IPS-NIHi11 (cell line): ENCODE measurements around the gene PIGR.

Source experiments
- DNase-seq: peaks from one replicate; pipeline ENCODE4 v3.0.0; 2012; ENCODE audit warnings: mixed read lengths, low spot score

PIGR gene

DNA sequence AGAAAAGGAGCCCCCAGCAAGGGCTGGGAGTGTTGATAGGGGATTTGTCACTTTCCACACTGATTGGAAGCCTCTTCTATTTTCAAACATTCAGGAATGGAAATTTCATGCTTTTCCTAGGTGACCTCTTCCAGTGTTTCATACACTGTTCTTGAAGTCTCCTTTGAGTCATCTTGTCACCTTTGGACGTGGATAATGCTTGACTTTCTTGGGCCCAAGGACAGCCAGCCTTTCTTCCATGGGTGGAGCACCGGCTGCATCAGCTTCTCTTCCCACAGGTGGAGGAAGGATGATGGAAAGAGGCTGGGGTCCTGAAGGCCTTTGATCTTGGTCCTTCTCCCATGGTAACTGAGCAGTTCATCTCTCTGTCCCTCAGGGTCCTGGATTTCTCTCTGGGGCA lies 11.9 kb upstream of the PIGR start:
- DNase-seq: no peak

DNA sequence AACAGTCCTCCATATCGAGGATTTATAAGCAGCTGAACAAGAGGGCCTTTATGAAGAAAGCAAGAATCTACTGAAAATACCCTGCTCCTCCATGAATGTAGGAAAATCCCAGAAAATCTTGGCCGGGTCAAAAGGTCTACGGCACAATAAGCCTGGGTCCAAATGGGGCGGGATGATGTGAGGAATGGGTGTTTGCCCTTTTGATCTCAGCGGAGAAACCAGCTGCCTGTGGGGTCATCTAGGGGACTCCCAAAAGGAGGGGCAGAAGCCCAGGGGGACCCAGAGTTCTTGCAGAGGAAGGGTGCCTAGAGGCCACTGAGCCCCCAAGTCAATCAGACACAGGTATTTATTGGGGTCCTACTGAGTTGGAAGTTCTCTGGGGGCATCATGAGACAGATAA lies 11.4 kb upstream of the PIGR start:
- DNase-seq: no peak

DNA sequence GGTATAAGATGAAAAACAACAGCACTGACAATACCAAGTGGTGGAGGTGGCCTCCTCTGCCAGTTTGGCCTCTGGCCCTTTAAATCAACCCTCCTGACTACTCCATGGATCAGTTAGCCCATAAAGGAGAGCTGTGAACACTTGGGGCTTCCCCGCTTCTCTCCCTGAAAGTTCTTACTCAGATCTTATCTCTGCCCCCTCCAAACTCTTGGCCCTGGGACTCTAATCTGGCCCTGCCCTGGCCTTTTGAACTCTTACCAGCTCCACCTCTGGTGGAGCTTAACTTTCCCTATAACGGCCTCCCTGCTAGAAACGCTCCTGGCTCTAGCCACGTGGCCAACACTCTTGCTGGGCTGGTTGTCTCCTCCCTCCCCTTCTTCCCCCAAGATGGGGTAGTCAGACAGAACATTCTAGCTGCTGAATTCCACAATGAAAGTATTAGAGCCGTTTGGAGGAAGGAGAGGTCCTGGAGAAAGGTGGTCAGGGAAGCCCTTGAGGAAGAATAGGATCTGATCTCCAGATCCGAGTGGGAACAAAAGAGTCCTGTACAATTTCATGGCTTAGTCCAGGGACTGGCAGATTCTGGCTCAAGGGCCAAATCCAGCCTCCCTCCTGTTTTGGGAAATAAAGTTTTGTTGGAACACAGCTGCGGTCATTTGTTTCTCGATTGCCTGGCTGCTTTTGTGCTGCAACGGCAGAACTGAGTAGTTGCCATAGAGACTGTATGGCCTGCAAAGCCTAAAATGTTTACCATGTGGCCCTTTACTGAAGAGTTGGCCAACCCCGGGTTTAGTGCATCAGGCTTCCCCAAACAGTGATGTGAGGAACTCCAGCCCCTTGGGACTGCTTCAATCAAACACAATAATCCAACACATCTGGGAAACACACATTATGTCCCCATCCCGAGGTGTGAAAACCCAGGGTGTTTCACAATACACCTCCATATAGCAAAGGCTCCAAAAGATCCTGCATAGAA lies 9.5 kb upstream of the PIGR start:
- DNase-seq: peak; percentile 37

DNA sequence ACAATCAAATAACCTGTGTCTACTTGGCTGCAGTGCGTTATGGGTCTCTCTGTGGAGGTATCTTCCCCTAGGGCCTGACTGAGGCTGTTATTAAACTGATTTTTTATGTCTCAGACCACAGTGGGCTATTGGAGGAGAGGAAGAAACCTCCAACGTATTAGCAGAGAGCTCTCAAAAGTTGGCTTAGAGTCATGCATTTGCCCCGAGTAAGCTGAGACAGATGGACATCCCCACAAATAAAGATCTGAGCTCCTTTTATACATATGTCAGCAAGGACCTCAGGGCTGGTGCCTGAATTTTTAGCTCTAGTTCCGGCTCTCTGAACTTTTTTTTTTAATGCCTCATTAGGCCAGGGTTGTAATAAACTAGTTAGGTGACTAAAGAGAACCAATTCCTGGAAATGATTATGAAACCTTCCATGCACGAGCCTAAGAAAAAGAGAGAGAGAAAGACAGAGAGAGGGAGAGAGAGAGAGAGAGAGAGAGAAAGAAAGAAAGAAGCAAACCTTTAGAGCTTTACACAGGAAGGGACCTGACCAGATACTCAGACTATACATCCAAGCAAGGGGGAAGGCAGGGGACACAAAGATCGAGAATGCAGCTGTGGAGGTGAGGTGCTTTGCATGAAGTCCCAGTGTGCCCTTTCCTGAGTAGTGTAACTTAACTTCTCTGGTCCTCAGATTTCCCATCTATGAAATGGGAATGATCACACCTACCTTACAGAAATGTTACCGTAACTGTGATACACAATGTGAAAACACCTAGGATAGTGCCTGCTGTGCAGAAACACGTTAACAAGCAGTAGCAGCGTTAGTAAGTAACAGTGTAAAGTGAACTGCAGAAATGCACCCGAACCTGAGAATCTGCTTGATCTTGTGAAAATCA lies 8.4 kb upstream of the PIGR start:
- DNase-seq: no peak

DNA sequence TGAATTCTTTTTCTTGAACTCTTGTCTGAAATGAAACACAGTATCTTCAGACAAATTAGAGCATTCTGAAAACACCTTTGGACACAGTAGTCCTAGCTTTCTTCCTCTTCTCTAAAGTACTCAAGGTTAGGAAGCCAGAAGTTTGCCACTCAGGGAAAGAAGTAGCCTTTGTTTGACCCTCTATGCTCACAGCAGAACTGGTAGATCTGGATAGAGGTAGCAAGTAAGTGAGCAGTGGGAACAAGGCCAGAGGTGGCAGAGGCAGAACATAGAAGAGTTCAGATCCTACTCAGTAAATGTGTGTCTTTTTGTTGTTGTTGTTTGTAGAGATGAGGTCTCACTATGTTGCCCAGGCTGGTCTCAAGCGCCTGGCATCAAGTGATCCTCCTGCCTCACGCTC lies 7.4 kb upstream of the PIGR start:
- DNase-seq: no peak

DNA sequence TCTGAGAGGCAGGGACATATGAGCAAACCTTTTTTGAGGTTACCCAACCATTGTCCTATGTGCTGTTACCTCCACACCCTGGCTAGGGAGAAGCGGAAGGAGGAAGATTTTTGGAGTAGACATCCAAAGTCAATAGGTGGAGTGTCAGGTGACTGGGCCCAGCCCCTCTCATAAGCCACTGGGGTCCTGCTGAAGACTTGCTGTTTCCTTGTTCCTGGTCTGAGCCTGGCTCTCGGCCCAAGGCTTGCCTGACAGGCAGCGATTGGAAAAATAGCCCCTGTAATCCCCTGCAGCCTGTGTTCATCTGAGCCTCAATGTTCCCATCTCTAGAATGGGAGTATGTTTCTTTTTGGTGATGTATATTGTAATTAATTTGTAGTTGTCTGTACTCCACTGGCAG lies 6.9 kb upstream of the PIGR start:
- DNase-seq: no peak

DNA sequence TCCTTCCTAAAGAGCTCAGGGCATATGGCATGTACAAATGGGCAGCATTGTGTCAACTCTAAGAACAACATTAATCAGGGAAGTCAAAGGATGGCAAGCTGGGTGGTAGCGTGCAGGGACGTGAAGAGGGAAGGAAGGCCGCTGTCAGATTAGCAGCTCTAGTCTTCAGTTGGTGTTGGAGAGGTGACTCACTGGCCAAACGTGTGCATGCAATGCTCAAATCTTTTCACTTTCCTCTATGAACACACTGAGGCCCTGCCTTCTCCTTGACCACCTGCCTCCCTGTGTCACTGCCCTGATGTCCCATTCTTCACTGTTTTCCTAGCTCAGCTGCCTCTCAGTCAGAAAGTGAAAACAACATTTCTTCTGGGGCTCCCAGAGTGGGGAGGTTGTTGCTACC lies 5.9 kb upstream of the PIGR start:
- DNase-seq: no peak

DNA sequence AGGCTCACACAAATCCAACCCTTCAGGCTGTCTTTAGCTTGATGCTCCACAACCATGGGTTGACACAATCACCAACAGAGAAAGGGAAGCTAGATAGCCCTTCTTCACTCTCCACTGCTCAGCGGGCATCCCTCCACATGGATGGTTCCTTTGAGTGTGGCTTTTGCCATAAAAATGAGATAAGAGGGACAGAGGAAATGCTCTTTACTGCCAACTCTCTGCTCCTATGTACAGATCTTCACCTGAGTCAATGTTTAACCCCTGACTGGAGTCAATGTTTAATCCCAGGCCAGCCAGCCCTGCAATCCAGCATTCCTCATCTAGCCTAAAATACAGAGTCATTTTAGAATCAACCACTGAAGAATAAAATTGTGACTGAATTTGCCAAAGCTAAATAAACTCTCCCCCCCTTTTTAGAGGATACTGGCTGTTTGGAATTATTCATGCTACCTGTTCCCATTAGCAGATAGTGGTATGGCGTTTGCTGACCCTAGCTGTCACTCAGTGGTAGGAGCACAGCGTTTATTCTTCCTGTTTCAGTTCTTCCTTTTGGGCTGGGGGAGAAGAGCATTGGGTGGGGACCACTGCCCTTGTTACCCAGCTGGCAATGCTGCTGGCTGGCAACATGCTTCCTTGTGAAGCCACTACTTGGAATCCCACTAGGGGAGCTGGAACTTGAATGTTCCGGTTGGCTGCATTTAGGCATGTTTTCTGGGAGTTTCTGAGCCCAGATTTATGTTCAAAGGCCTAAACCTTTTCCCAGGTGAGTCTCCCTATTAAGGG lies 5.2 kb upstream of the PIGR start:
- no peak for DNase-seq

DNA sequence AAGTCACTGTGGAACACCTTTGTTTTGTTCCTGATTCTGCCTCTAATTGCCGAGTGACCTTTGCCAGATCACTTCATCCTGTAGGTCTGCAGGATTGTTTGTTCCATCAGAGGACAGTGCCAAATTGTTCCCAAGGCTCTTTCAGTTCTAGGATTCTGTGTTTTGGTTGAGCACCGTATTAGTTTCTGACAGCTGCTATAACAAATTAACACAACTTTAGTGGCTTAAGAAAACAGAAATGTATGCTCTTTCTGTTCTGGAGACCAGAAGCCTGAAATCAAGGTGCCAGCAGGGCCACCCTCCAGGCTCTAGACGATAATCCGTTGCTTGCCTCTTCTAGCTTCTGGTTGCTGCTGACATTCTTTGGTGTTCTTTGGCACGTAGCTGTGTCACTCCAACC lies 3.4 kb upstream of the PIGR start:
- no peak for DNase-seq

DNA sequence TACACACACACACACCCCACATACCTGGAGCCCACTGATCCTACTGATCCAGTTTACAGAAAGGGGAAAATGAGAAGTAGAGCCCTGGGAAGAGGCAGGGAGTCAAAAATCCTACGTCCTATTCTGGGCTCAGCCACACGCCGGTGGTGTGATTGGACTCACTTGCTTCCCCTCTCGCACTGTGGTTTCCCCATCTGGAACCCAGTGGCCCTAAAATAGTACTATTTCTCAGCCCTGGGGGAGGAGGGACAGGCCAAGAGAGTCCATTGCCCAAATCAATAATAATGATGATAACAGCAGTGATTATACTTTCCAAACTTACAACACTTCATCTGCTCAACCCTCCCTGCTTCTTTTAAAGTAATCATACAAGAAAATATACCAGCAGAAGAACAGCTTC lies 2.9 kb upstream of the PIGR start:
- no peak for DNase-seq

DNA sequence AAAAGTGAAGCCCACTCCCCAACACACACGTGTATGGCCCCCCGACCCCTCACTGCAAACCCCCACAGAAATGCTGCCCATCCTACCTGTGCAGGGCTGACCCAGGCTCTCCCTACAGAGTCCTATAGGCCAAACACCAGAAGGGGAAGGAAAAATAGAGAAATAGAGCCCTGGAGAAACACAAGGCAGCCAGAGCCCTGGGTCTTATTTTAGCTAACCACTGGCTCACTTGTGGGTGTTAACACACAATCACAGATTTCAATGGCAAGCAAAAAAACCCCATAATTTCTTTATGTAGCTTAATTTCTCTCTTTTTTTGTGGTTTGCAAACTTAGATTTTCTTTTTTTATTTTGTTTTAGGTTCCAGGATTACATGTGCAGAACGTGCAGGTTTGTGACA lies 989 bp upstream of the PIGR start:
- DNase-seq: no peak

DNA sequence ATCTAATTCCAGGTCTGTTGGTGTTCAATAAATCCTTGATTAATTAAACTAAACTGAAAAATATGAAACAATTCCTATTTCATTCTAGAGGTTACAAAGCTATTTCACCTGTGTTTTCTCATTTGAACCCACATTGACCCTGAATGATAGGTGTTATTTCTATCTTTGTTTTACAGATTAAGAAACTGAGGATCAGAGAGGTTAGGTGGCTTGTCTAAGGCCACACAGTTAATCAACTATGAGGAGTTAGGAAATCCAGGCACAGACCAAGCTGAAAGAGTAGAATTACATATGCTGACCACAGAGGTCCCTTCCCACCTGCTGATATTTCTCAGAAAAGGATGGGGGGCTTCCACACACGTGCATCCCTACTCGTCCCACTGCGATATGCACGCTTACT lies 487 bp downstream of the PIGR start:
- no peak for DNase-seq

DNA sequence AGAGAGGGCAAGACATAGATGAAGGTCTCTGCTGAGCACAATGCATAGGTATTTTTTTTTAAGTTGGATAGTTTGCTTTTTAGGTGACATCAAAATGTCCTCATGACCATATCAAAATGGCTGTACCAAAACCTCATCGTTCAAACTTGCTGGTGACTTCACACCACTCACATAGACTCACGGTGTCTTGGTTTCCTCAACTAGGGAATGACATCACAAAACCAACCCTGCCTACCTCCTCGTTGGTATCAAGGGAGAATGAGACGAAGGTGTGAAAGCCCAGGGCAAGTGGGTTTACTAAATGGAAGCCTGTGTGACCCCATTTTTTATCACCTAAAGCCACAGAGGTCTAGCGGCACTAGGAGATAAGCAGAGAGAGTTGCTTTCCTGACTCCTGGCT lies 1.6 kb downstream of the PIGR start:
- DNase-seq: no peak

DNA sequence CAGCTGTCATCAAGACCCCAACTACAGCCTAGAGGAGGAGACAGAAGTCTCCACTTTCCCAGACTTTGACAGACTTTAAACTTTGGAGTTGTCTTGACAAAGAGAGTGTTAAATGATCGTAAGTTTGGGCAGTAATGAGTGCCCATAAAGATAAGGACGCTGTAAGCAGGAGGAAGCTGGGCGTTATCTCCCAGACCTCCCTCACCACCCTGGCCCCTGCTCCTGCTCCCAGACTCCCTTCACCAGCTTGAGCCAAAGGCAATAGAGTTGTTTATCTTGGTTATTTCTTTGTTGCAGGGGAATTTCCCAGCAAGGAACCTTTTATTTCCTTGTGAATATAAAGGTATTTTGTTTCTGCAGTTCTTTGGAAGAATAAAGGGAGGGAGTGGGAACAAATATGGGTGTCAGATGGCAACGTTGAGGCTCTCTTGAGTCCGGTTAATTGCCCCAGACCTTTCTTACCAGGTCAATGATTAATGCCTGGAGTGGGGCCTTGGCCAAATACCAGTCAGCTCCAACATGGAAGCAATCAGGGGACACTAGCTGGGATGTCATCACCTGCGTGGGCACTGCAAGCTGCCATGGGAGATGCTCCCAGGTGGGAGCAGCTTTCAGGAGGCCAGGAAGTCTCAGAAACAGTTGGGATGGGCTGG lies 4.4 kb downstream of the PIGR start:
- no peak for DNase-seq

DNA sequence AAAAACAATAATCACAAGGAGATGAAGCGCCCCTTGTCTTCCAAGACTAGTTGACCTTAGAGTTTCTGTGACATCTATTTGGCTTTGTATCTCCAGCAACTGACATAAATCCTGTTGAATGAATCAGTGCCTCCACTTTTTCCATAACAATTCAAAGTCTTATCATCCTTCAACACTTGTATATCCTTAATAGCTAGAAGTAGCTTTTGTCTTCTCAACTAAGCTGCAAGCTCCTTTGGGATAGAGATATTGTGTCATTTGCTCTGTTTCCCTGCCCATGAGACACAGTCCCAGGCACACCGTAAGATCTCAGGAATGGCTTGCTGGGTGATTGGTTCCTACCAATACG lies 5.7 kb downstream of the PIGR start:
- no peak for DNase-seq

DNA sequence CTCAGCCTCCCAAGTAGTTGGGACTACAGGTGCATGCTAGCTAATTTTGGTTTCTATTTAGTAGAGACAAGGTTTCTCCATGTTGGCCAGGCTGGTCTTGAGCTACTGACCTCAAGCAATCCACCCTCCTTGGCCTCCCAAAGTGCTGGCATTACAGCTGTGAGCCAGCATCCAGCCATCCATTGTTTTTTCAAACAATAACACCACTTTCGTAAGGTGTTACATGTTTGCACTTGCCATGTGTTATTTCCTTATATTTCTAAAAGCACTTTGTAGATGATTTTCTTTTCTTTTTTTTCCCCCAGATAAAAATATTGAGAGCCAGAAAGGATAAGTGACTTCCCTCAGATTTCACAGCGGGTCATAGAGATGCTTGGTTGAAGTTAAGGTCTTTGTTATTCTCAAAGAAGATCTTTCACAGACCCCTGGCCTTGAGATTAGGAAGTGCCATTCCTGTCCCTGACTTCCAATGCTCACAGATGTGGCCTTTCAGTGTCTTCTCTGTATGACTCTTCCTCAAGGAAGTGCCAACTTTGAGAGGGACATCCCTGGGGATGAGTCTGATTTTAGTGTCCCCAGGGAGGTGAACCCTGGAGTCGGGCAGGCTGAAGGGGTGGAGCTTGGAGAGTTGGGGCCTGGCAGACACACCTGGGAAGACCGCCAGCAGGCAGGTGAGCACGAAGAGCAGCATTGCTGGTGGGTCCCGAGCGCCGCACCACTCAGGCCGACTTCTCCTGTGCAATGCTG lies 6.3 kb downstream of the PIGR start:
- no peak for DNase-seq

DNA sequence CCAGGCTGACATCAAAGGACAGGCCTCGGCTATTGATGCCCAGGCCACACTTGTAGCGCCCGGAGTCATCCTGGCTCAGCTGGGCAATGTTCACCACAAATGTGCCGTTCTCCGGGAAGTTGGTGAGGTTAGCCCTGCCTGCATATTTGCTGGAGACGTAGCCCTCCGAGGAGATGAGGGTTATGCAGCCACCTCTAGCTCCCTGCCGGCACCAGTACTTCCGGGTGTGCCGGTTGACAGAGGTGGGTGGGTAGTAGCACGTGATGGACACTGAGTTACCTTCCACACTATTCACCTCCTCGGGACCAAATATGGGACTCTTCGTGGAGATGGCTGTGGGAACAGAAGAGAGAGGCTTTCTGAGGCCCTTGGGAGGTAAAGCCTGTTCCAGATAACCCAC lies 7.1 kb downstream of the PIGR start:
- DNase-seq: no peak

DNA sequence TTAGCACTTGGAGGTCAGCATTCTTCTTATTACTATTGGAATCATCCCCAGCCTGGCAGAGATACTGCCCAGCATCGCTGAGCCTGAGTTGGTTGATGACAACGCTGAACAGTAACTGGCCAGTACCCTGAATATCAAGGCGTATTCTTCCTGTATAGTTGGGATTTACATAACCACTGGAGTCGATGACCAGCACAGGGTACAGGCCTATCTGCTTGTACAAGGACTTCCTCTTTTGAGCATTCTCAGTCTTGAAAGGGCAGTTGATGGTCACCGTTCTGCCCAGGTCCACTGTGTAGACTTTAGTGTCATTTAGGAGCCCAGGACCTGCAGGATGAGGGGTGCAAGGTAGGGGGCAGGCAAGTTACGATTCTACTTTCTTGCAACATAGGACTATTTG lies 8.8 kb downstream of the PIGR start:
- no peak for DNase-seq

DNA sequence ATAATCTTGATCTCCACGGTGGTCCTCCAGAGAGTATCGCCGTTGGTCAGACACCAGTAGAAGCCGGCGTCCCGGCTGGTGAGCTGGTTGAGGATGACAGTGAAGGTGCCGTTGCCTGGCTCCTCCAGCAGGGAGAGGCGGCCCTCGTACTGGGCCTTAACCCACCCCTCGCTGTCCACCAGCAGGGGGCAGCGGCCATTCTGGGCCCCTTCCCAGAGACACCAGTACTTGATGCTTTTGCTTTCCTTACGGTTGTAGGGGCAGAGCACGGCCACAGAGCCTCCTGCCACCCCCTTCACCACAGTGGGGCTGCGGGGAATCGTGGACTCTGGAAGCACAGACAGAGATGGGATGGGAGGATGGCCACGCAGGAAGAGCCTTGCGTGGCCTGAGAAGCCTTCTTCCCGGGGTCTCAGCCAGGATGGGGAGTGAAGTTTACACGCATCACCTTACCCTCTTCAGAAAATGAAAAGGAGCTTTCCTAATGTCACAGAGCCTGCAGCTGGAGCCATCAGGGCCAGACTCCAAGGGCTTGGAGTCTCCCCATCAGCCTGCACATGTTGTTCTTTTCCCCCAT lies 10.7 kb downstream of the PIGR start:
- DNase-seq: peak; percentile 79

DNA sequence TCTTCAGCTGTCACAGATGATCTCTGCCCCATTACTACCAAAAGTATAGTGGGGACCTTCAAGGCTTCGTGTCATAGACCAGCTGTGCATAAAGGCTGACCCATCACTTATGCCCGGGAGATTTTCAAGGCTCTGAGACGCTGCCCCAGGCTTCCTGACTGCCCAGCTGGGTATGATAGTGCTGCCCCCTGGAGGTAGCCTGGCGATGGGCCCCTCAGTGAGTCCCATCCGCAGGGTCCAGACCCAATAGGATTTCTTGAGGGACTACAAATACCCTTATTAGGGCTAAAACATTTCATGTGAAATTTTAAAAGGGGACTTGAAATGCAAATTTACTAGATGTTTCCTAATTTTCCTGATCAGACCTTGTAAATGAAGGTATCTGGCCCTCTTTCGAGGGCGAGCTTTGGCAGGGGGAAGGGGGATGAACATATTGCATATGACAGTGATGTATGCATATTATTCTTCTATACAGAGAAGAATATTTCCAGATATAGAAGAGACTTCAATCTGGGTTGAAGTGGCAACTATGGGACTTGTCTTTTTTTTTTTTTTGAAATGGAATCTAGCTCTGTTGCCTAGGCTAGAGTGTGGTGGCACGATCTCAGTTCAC lies 12.8 kb downstream of the PIGR start:
- peak; percentile 79 for DNase-seq
